K562 (cell line): ENCODE data around the gene GNAI1. TPM values are rescaled to one million over a fixed set of nuclear protein-coding genes. Genes with fewer than 3 reads are reported as not detected.

Experiments
- ATAC-seq: fragments of 200-7000 bp; cut with Tn5 transposase; 3 replicates; pipeline ENCODE4 v1.9.1; 2020; ENCODE audit warnings: moderate library complexity
- BruUV-seq: library from RNA; stranded (reverse); fragments of 400-500 nt; replicated peaks from 2 replicates; lab custom pipeline; 2021; lab: Mats Ljungman, UMichigan
- CTCF ChIA-PET: fragments of 300-600 bp; formaldehyde crosslinking; extraction: SDS; loops from one replicate; lab custom pipeline; 2021; ENCODE audit warnings: low intra/inter-chr PET ratio; lab: Yijun Ruan, JAX
- POLR2A ChIA-PET: fragments of 300-600, 350-650 bp; sonication (Branson Sonifier 250); formaldehyde crosslinking; extraction: SDS; loops from one replicate; lab custom pipeline; 2021; ENCODE audit warnings: antibody characterized with exemption, inconsistent platforms; lab: Yijun Ruan, JAX
- DNase-seq, 4 experiments: peaks; one replicate each; pipeline versions ENCODE4 v3.0.0 to v3.0.0-alpha.2; 2011 to 2018; ENCODE audit warnings: low spot score in 3 of 4, mixed read lengths in 3 of 4; ENCODE audit errors: extremely low read depth in 1 of 4
- FAIRE-seq: peaks from 2 replicates; lab custom pipeline; 2011; peaks lifted over from hg19 to GRCh38; lab: Jason Lieb, UNC
- H2AFZ ChIP-seq: 2 replicates; pipeline ENCODE4 v1.6.0; 2011; ENCODE audit warnings: low read depth, low read length, control low read depth, inconsistent platforms
- H3K27ac ChIP-seq: fragments of 200-600 bp; 3 replicates; pipeline ENCODE4 v1.8.0; 2011; ENCODE audit warnings: low read depth, mild to moderate bottlenecking, control low read depth, inconsistent platforms, low read length, moderate library complexity, mixed read lengths; ENCODE audit errors: extremely low read depth
- H3K27me3 ChIP-seq, 2 experiments: fragments of 300-600 bp in 1 of 2; 2 replicates in 1 of 2; 3 replicates in 1 of 2; pipeline versions ENCODE4 v1.6.0 to v1.8.0; 2011; ENCODE audit warnings: inconsistent platforms in 2 of 2, low read length in 2 of 2, mild to moderate bottlenecking in 1 of 2, mixed read lengths in 1 of 2, moderate library complexity in 1 of 2; ENCODE audit not compliant: control insufficient read depth in 2 of 2, insufficient read depth in 2 of 2
- H3K36me3 ChIP-seq: fragments of 300-600 bp; 3 replicates; pipeline ENCODE4 v1.8.0; 2011; ENCODE audit warnings: mild to moderate bottlenecking, low read length, inconsistent platforms; ENCODE audit not compliant: control insufficient read depth, insufficient read depth
- H3K4me1 ChIP-seq, 2 experiments: fragments of 200-600 bp in 1 of 2; replicated peaks in 1 of 2; 2 replicates in 1 of 2; 3 replicates in 1 of 2; pipeline versions ENCODE4 v1.5.1 to v1.8.0; 2011; ENCODE audit warnings: inconsistent platforms in 2 of 2, low read length in 2 of 2, mild to moderate bottlenecking in 1 of 2, mixed read lengths in 1 of 2, moderate library complexity in 1 of 2; ENCODE audit not compliant: control insufficient read depth in 2 of 2, insufficient read depth in 2 of 2
- H3K4me2 ChIP-seq: 2 replicates; pipeline ENCODE4 v1.6.1; 2011; ENCODE audit warnings: low read length, control low read depth, inconsistent platforms, mixed read lengths; ENCODE audit not compliant: insufficient read depth
- H3K4me3 ChIP-seq: fragments of 200-600 bp; sonication (generic), shearing (Covaris generic); 2 replicates; pipeline ENCODE4 v1.5.1; 2016; ENCODE audit warnings: control low read depth, inconsistent platforms
- H3K79me2 ChIP-seq: fragments of 200-600 bp; 3 replicates; pipeline ENCODE4 v1.8.0; 2011; ENCODE audit warnings: low read length, inconsistent platforms; ENCODE audit not compliant: control insufficient read depth, insufficient read depth
- H3K9ac ChIP-seq, 2 experiments: 2 replicates each; pipeline versions ENCODE4 v1.6.0 to v1.6.1; 2011; ENCODE audit warnings: low read depth in 2 of 2, low read length in 2 of 2, control low read depth in 1 of 2, inconsistent platforms in 1 of 2, mild to moderate bottlenecking in 1 of 2, mixed read lengths in 1 of 2; ENCODE audit not compliant: insufficient read depth in 1 of 2
- H3K9me1 ChIP-seq: one replicate; pipeline ENCODE4 v1.6.0; 2011; ENCODE audit warnings: inconsistent platforms, mild to moderate bottlenecking, low read length, moderate library complexity; ENCODE audit not compliant: control insufficient read depth, insufficient read depth
- H3K9me3 ChIP-seq: replicated peaks from 2 replicates; pipeline ENCODE4 v1.5.1; 2011; ENCODE audit warnings: low read depth, low read length, inconsistent platforms; ENCODE audit not compliant: control insufficient read depth, insufficient read depth
- H4K20me1 ChIP-seq: replicated peaks from 2 replicates; pipeline ENCODE4 v1.6.1; 2011; ENCODE audit warnings: low read length, inconsistent platforms, mixed read lengths; ENCODE audit not compliant: control insufficient read depth, insufficient read depth
- ADNP ChIP-seq: fragments of 200-800 bp; sonication (Bioruptor generic); IDR thresholded peaks from 2 replicates; pipeline ENCODE4 v1.6.1; 2016; ENCODE audit warnings: missing genetic modification characterization, missing compliant biosample characterization
- CBFB ChIP-seq: sonication (generic); formaldehyde crosslinking; IDR thresholded peaks from 2 replicates; pipeline ENCODE4 v1.4.0; 2020; ENCODE audit warnings: mild to moderate bottlenecking, missing genetic modification reagents
- ELF2 ChIP-seq: fragments of 250-450 bp; sonication (Bioruptor Pico); IDR thresholded peaks from 2 replicates; pipeline ENCODE4 v1.5.0; 2021; ENCODE audit warnings: mild to moderate bottlenecking
- FOXK1 ChIP-seq: sonication (generic); formaldehyde crosslinking; IDR thresholded peaks from 2 replicates; pipeline ENCODE4 v1.8.0; 2022; ENCODE audit warnings: missing genetic modification reagents, mild to moderate bottlenecking, borderline replicate concordance
- GTF2F1 ChIP-seq: IDR thresholded peaks from 2 replicates; pipeline ENCODE4 v1.6.1; 2011; ENCODE audit warnings: low read depth, low read length, improper control_type of control experiment
- RB1 ChIP-seq: fragments of 450-650 bp; IDR thresholded peaks from 2 replicates; pipeline ENCODE4 v1.6.1; 2017; ENCODE audit warnings: low read depth, mild to moderate bottlenecking
- RBM22 ChIP-seq: fragments of 200-400 bp; formaldehyde crosslinking; IDR thresholded peaks from 2 replicates; pipeline ENCODE4 v1.6.1; 2018; ENCODE audit warnings: low read length, low read depth; ENCODE audit not compliant: poor library complexity, severe bottlenecking
- RBM39 ChIP-seq: fragments of 200-400 bp; formaldehyde crosslinking; optimal IDR thresholded peaks from 2 replicates; pipeline ENCODE3; 2018; ENCODE audit warnings: low read depth, low read length
- TBP ChIP-seq: optimal IDR thresholded peaks from 2 replicates; pipeline ENCODE3; 2011; ENCODE audit warnings: low read depth, low read length, improper control_type of control experiment
- ZNF444 ChIP-seq: fragments of 250-450 bp; sonication (Bioruptor Pico); IDR thresholded peaks from 2 replicates; pipeline ENCODE4 v1.4.0; 2020; ENCODE audit warnings: mild to moderate bottlenecking, moderate library complexity
- WGBS: fragments of 100-300 bp; shearing (Covaris generic); methylation state at CpG from one replicate; pipeline ENCODE4 v1.1.6; 2016; ENCODE audit warnings: low coverage, mixed read lengths; ENCODE audit not compliant: insufficient coverage; ENCODE audit errors: missing lambda C conversion rate; 5-methylcytosine and 5-hydroxymethylcytosine counted together
- in situ Hi-C: fragments of 300-500 bp; cut with MboI; formaldehyde crosslinking; loops from 4 replicates; pipeline ENCODE4 v1.15.0; 2018; ENCODE audit warnings: inconsistent platforms, mixed read lengths
- intact Hi-C: fragments of 100-400 bp; cut with micrococcal nuclease; formaldehyde crosslinking; loops from 2 replicates; pipeline ENCODE4 v1.14.2; 2022
- polyA plus RNA-seq, 8 experiments: library from polyadenylated mRNA; depleted of rRNA in 4 of 8; stranded (reverse) in 5 of 8; unstranded in 3 of 8; fragments of >200 nt; fragmentation: Nextera tagmentation in 2 of 8; fragmentation: Illumina TruSeq in 1 of 8; extraction: Ambion mirVana in 2 of 8; extraction: Trizol in 1 of 8; gene quantifications; 2 replicates each; pipeline versions ENCODE4 v1.2.1 to v1.2.3, GENCODE V29; 2011 to 2014; ENCODE audit warnings: inconsistent platforms in 1 of 8, missing spikeins in 1 of 8
- total RNA-seq, 7 experiments: library from RNA; depleted of rRNA in 6 of 7; stranded (reverse); fragments of >200 nt in 6 of 7; fragmentation: Illumina TruSeq in 2 of 7; extraction: Trizol in 2 of 7; gene quantifications; 2 replicates each; pipeline versions ENCODE4 v1.2.1 to v1.2.3, GENCODE V29; 2011 to 2021; ENCODE audit warnings: low replicate concordance in 1 of 7
- TF ChIP-seq, protein P1 (sequence below), 2 experiments: fragments of 450-650 bp in 1 of 2; sonication (generic) in 1 of 2; formaldehyde crosslinking in 1 of 2; IDR thresholded peaks in 1 of 2; conservative IDR thresholded peaks in 1 of 2; 2 replicates each; pipeline versions ENCODE4 v1.6.1 to v1.8.1; 2016 to 2023; ENCODE audit warnings: mild to moderate bottlenecking in 2 of 2, moderate library complexity in 2 of 2, inconsistent platforms in 1 of 2, missing genetic modification reagents in 1 of 2
- TF ChIP-seq, protein P2 (sequence below), 2 experiments: fragments of 250-450 bp in 1 of 2; fragments of 450-650 bp in 1 of 2; sonication (Bioruptor Pico) in 1 of 2; IDR thresholded peaks; 2 replicates each; pipeline versions ENCODE4 v1.6.1 to v1.8.0; 2016 to 2021; ENCODE audit warnings: mild to moderate bottlenecking in 2 of 2, moderate library complexity in 2 of 2, missing compliant biosample characterization in 1 of 2, missing genetic modification characterization in 1 of 2

The GNAI1 gene
- total and polyA plus RNA-seq, 9 of the 15 experiments (the other 6 are each of a cell fraction or from before 2014, with no cell fraction given): 0.03 to 0.13 (median 0.08) TPM; not detected in 6

DNA sequence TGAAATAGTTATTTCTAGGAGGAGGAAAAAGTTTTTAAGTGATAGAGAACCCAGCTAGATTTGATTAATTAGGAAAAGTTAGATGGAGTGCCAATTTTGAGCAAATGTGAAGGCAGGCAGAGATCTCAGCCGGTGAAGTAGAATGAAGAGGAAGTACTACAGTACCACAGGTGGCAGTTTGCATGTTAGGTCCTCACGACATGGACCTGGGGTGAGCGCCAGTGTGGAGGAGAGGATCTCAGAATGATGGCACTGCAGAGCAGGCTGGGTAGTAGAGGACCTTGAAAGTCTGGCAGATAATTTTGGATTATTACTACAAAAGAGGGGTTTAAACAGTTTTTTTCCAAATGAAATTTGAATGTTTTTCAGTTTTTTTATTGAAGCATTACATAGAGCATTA, 81.1 kb downstream of the GNAI1 start (continued):
- TF ChIP-seq RB1: no peak
- no peak for TF ChIP-seq ZNF444 (CRISPR knock-in tag)
- no peak for TF ChIP-seq ELF2
- TF ChIP-seq, protein P1, sequence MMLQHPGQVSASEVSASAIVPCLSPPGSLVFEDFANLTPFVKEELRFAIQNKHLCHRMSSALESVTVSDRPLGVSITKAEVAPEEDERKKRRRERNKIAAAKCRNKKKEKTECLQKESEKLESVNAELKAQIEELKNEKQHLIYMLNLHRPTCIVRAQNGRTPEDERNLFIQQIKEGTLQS (IDR thresholded peaks at IDR 0.05): no peak
- TF ChIP-seq, protein P1 (CRISPR knock-in tag; conservative IDR thresholded peaks at IDR 0.05): no peak
- TF ChIP-seq FOXK1 (CRISPR knock-in tag): no peak

DNA sequence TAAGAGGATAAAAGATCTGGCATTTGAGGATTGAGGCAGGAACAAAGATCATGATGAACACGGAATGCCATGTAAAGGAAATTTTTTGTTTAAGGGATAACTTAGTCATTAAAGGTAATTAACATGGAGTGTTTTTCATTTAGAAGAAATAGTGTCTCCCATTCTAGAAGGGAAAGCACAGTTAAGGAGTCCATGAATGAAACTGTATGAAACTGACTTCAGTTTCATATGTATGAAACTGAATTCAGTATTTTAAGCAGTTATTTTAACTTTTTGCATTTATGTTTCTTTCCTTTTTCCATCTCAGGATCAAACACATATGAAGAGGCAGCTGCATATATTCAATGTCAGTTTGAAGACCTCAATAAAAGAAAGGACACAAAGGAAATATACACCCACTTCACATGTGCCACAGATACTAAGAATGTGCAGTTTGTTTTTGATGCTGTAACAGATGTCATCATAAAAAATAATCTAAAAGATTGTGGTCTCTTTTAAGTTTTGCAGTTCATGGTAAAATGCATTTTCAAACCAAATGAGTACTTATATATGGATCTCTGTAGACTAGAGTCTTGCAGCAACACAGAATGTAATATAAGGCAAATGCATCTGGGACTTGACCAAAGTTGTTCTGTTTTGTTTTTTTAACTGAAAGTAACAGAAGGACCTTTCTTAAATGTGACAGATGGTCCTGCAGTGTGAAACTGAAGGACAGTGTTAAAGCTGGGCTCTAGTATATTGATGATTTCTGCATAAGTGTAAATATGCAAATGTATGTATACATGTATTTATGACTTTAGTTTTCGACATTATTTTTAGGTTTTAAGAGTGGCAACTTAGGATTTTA, 82.6 kb downstream of the GNAI1 start:
- no peaks in the 10 kb centered on the region for H3K36me3 ChIP-seq
- ATAC-seq: no peak
- in situ Hi-C loops (no loop called here), intact Hi-C loops (no loop called here)
- CTCF ChIA-PET: no interaction called here
- H3K4me1 ChIP-seq: no peaks in the 10 kb centered on the region
- no peaks in the 10 kb centered on the region for H3K9me1 ChIP-seq
- H4K20me1 ChIP-seq: no peaks in the 10 kb centered on the region
- no peaks in the 10 kb centered on the region for H3K27me3 ChIP-seq
- H3K4me3 ChIP-seq: no peak overlapping the region
- no peak overlapping the region for H3K4me2 ChIP-seq
- BruUV-seq: no TSS peak
- no peaks in the 10 kb centered on the region for H3K79me2 ChIP-seq
- H3K9ac ChIP-seq: no peak overlapping the region
- 0% methylated on average over 2 of the region's 2 CpGs for WGBS
- no peak overlapping the region for H2AFZ ChIP-seq
- no peak overlapping the region for H3K27ac ChIP-seq
- TF ChIP-seq GTF2F1: no peak
- no peak for TF ChIP-seq RBM22
- no peak for TF ChIP-seq RBM39
- no peak for TF ChIP-seq CBFB (CRISPR knock-in tag)
- TF ChIP-seq, protein P2, sequence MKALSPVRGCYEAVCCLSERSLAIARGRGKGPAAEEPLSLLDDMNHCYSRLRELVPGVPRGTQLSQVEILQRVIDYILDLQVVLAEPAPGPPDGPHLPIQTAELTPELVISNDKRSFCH (CRISPR knock-in tag; IDR thresholded peaks at IDR 0.05): no peak
- TF ChIP-seq, protein P2 (tag; IDR thresholded peaks at IDR 0.05): no peak
- no peak for TF ChIP-seq TBP
- no peak for TF ChIP-seq ADNP (tag)
- TF ChIP-seq, all 486 proteins: peak for 0
- no peaks in the 10 kb centered on the region; the same call in 1 of the 2 replicates for H3K9me3 ChIP-seq
- FAIRE-seq: no peak
- POLR2A ChIA-PET: no interaction called here
- DNase-seq: no peak
